GM12864 (cell line): Measurements from ENCODE around the gene THRA.

ENCODE experiments used
- DNase-seq: peaks from one replicate; pipeline ENCODE4 v3.0.0-alpha.2; 2011; ENCODE audit warnings: low read depth
- H3K4me3 ChIP-seq: 2 replicates; pipeline ENCODE4 v1.5.1; 2011; ENCODE audit warnings: mild to moderate bottlenecking, low read depth, low read length, control low read depth
- CTCF ChIP-seq: IDR thresholded peaks from 2 replicates; pipeline ENCODE4 v1.5.1; 2011; ENCODE audit warnings: low read depth, mild to moderate bottlenecking, moderate library complexity, low read length, control low read depth, inconsistent platforms; ENCODE audit errors: missing control alignments

The THRA gene

DNA sequence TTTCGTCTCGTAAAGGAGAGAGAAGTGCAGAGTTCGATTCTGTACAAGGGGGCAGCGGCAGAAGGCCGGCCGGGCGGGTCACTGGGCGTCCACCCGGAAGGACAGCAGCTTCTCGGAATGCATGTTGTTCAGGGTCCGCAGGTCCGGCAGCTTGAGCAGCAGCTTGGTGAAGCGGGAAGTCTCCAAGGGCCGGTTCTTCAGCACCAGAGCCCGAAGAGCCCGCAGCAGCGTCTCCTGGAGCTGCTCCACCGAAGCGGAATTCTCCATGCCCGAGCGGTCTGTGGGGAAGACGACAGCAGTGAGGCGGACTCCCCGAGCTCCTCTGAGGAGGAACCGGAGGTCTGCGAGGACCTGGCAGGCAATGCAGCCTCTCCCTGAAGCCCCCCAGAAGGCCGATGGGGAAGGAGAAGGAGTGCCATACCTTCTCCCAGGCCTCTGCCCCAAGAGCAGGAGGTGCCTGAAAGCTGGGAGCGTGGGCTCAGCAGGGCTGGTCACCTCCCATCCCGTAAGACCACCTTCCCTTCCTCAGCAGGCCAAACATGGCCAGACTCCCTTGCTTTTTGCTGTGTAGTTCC lies 30.3 kb downstream of the THRA start:
- H3K4me3 ChIP-seq: no peak overlapping the region
- no peak for TF ChIP-seq CTCF

DNA sequence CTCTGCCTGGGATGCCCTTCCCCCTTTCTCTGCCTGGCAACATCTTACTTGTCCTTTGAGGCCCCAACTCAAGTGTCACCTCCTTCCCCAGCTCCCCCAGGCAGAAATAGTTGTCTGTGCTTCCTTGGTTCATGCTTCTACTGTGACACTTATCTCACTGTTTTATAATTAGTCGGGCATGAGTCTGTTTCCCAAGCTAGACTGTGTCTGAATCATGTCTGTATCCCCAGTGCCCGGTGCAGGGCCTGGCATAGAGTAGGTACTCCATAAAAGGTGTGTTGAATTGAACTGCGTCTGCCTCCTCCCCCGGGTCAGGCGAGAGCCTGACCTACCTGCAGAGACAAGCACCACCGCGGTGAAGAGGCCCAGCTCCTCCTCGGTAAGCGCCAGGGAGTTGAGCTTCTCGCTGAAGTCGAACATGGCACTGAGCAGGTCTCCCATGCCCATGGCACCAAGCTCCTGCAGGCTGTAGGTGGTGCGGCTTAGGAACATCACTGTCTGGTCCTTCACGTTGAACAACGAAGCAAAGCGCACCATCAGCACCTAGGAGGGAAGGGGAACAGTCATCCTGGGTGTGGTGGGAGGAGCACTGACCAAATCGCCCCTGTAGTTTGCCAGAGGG lies 30.9 kb downstream of the THRA start:
- no peak for TF ChIP-seq CTCF
- DNase-seq: no peak
- H3K4me3 ChIP-seq: no peak overlapping the region

More for the DNA sequence above, 30.3 kb downstream of the THRA start:
- DNase-seq: no peak

GRCh38 chr17:40094874-40095273 lies 32.1 kb downstream of the THRA start:
- TF ChIP-seq CTCF: no peak
- no peak overlapping the region for H3K4me3 ChIP-seq
- no peak for DNase-seq

GRCh38 chr17:40095351-40095943 lies 32.7 kb downstream of the THRA start:
- no peak overlapping the region for H3K4me3 ChIP-seq
- TF ChIP-seq CTCF: no peak
- DNase-seq: no peak

- H3K4me3 ChIP-seq: peak overlapping the region; percentile 46
- DNase-seq: peak; percentile 97
- TF ChIP-seq CTCF: no peak
Observed at GRCh38 chr17:40095944-40096791, 33.4 kb downstream of the THRA start.

DNA sequence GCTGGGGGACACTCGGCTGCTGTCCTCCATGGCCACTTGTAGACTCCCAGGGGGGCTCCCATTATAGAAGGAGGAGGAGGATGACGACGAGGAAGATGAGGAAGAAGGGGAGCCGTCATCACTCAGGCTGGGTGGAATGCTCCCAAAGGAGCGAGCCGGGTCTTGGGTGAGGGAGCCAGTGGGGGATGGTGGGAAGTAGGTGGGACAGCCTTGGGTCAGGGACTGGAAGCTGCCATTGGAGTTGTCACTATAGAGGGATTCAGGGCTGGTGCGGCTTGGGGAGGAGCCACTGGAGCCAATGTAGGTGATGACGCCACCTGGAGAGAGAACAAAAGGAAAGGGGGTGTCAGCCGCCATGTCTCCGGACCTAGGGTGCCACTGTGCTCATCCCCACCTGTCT lies 34.3 kb downstream of the THRA start:
- no peak for TF ChIP-seq CTCF
- no peak for DNase-seq
- peak overlapping the region; percentile 46; the same call in 1 of the 2 replicates for H3K4me3 ChIP-seq
